Inflammatory macrophage treated with lipopolysaccharide for 4 hours (primary cell): Measurements from ENCODE around the gene TNFSF10.

Experiments
- DNase-seq: peaks from one replicate; pipeline ENCODE4 v3.0.0-alpha.2; 2020

The TNFSF10 gene

DNA sequence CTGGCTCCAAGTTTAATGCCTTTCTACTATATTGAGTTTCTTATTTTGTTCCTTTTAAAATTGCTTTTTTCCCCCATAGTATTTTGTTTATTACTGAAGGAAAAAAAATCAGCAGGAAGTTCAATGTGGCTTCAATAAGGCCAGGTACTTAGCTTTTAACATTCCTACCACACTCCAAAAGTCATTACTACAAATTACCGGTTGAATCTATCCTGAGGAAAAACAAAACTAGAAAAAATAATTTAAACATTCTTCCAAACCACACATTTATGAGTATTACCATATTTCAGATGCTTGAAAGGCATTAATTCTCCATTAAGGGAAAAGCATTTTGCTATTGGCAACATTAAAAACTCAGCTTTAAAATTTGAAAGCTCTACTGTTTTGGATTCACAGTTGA lies 20.2 kb upstream of the TNFSF10 start:
- no peak for DNase-seq

DNA sequence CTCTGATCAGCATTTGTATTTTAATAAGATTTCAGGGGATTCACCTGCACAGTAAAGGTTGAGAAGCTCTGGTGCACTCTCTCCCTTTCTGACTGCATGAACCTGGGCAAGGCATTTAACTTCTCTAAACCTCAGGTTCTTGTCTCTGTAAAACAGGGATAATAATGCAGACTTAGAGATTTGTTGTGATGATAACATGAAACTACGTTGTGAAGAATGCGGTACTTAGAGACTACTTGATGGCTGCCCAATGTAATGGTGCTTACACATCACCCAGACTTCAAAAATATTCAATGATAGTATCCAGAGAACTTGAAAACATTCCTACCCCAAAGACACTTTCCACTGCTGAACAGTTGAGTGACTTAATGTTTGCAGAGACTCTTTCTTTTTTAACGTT lies 19.8 kb upstream of the TNFSF10 start:
- DNase-seq: no peak

DNA sequence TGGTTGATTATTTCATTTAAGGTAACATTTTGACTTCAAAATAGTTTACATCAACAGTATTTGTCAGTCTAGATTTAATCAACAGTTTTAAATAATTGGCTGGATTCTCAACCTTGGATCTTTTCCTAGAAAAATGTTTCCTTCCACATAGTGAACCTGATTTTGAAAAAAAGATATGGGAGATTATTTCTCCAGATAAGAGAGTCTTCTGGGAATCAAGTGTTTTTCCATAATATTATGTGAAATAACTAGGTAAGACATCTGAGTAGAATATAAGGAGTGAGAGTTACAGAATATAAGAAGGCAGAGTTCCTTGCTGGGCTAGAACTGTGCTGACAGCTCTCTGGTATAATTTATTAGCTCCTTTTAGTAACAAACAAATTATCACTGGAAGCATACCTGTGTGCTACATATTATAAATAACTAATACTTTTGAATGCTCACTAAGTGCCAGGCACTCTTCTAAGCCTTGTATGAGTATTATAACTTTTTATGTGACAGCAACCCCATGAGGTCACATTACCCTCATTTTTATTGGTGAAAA lies 18.8 kb upstream of the TNFSF10 start:
- DNase-seq: no peak

DNA sequence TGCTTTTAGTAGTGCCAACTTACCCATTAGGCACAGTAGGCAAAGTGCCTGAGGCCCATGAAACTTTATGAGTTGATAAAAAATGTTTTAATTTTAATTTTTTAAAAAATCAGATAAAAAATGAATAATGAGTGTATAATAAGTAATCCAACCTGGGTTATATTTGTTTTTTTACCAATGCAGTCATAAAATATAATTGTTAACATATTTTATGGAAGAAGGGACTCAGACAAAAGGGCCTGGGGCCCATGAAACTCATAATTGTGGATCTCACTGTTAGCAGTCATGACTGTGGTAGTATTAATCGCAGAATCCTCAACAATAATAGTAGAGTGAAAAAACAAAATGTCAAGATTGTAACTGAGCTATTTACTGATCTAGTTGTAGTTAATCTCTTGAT lies 16.8 kb upstream of the TNFSF10 start:
- no peak for DNase-seq

DNA sequence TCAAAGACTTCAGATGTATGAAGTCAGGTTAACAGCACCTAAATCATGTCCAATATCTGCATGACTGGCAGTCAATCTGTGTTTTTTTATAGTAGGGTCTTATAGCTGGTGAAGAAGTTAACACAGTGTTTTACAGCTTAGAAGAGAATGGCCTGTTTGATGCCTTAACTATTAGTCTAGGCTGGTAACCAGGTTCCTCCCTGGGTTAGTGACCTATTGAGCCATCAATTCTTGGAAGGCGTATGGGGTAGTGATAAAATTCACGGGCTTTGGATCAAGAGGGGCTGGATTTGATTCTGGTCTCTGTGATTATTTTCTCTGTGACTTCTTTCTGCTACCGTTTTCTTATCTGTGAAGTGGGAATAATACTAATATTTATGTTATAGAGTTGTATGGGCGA lies 16.0 kb upstream of the TNFSF10 start:
- DNase-seq: no peak

DNA sequence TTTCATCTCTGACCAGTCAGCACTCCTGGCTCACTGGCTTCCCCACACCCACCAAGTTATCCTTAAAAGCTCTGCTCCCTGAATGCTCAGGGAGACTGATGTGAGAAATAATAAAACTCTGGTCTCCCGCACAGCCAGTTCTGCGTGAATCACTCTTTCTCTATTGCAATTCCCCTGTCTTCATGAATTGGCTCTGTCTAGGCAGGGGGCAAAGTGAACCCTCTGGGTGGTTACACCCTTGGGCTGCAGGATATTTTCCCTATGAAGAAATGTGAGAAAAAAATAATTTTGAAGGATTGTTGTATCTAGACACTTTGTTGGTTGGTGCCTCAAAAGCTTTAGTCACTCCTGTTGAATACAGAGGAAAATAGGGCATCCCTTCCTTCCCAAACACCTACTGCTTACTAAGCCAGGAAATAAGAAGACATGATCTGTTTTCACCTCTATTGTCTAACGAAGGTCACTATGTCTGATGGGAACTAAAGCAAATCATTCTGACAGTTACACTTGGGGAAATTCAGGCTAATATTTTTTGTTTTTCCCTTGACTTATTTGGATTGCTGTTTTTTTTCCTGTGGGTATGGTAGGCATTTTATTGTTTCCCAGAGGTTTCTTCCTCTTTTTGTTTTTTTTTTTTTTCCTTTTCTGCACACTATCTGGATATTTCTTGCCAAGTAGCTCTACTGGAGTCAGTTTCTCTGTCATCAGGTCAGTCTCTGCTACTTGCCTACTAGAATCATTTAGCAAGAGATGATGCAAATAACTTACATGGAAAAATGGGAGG lies 15.3 kb upstream of the TNFSF10 start:
- DNase-seq: peak; percentile 66

DNA sequence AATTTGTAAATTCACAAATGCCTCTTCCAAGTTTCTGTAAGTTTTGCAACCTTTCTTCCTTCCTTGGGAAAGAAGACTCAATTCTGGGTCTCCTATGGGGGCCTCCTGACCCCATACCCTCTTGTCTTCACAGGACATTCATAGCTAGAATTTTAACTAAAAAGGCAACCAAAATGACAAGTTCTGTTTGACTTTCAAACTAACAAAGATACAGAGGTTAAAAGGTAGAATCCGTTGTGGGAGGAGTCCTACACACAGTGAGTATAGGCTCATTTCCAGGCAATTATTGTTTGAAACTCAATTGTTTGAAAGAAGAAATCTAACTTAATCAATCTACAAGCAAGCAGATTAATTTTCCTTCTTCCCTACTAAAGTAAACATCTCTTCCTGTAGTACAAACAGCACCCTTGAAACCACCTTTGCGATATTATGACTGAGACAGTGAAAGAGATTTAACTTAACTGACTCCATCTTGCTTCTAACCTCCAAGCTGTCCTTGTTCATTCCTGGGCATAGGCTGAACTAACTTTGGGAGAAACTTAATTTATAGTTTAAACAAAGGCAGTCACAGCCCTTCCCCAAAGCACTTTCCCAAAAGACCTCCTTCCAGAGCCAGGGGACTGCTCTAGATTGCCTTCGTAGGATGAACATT lies 14.4 kb upstream of the TNFSF10 start:
- no peak for DNase-seq

DNA sequence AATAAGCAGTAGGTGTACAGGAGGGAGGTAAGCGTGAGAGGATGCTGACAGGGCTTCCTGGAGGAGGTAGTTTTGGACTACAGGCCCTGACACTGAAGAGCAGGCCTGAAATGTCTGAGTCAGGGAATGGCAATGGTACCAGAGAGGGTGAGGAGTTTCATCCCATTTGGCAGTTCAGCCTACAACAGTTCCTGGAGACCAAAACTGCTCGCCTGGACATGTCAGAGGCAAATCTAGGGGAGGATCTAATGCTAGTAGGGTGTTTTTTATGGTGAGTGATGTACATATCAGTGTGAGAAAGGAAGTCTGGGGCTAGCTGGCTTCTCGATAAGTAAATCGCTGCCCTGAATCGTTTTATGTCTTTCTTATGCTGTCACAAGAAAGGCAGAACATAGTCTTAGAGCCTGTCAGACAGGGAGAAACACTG lies 13.8 kb upstream of the TNFSF10 start:
- DNase-seq: no peak

DNA sequence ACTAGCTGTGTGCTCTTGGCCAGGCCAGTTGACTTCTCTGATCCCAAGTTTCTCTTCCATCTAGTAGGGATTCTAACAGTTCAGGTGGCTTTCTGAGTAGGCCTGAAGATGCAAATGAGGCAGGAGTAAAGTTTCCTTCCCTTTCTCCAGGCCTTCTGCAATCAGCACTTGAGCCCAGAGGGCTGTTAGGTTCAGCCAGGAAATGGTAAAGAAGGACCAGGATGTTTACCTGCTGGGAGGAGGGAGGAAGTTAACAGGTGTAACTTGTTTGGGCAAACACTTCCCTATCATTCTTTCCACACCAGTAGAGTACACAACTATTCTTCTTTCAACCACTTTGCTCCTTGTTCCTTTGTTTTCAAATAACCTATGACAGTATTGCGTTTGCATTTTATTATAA lies 13.3 kb upstream of the TNFSF10 start:
- DNase-seq: no peak

DNA sequence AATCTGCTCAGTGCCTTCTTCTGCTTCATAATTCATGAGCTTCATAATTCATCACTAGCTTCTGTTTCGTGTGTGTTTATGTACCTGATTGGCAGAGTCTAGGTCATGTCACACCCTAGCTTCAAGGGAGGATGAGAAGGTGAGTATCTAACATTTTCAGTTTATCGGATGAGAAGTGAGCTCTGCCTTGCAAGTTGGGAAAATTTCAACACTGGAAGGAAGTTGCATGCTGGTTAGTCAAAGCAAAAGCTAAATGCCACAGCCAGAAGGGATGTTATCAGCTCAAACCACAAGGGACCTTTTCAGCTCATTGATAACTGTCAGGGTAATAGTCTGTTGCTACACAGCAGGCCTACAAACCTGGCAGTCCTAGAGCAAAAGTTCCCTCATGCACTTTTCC lies 7.3 kb upstream of the TNFSF10 start:
- DNase-seq: peak; percentile 73

DNA sequence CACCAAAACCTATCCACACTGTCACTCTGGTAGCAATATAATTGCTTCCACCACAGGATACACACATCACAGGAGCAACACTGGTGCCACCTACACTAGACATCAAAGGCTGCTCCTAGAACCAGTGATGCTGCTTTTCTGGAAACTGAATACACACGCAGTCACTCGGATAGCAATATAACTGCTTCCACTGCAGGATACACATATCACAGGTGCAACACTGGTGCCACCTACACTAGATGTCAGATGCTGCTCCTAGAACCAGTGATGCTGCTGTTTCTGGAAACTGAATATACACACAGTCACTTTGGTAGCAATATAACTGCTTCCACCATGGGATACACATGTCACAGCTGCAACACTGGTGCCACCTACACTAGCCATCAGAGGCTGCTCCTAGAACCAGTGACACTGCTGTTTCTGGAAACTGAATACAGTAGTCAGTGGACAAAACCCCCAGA lies 6.9 kb upstream of the TNFSF10 start:
- DNase-seq: no peak

DNA sequence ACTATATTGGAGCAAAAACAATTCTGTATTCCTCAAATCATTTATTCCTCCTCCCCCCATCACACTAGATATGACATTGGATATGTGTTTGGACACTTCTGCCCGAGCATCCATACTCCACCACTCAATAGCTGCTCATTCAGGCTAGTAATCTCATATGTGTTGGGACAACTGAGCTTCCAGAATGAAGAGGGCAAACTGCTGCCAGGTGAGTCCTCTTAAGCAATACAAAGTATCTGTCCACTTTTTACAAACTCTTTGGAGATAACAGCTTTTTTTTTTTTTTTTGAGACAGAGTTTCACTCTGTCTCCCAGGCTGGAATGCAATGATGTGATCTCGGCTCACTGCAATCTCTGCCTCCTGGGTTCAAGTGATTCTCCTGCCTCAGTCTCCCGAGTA lies 5.4 kb upstream of the TNFSF10 start:
- DNase-seq: no peak

DNA sequence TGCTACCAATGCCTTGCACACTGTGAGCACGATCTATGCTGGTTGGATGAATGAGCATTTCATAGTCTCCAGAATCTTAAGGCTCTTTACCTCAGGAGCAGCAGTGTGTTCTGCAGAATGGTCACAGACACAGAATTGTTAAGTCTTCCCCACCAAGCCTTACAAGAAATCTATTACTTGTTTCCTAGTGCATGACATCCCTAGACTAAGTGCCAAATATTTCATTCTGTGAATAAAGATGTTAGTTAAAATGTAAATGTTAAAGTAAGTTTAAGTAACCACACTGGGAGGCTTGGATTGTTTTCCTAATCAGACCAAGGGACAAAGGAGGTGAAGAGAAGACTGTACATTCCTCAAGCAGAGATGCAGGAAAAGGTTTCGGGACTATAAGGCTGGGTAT lies 4.1 kb upstream of the TNFSF10 start:
- DNase-seq: no peak

DNA sequence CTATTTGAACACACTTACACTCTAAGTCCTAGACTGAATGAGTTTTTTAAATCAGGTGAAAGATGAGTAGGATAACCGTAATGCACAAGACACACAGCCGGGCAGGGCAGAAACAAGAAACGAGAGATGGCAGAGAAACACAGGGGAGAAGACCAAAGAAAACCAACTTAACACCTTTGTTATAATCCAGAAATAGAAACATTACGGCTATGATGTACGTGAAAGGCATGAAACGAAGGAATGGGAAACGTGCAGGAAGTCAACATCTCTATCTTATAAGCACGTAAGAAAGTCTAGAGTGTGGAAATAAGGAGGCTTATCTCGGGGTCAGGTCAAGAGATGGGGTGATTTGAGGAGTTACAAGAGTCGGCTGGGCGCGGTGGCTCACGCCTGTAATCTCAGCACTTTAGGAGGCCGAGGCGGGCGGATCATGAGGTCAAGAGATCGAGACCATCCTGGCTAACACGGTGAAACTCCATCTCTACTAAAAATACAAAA lies 1.9 kb upstream of the TNFSF10 start:
- DNase-seq: no peak

DNA sequence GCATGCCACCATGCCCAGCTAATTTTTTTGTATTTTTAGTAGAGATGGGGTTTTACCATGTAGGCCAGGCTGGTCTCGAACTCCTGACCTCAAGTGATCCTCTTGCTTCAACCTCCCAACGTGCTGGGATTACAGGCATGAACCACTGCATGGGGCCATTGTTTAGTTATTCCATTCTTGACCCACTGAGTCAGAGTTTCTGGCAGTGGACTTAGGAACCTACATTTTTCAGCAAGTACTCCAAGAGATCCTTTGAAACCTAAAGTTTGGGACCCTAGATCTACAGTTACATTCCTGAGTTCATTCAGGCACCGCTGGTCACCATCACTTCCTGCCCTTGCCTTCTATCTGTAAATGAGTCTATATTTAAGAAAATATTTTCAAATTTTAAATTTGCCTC lies 1.4 kb upstream of the TNFSF10 start:
- no peak for DNase-seq

DNA sequence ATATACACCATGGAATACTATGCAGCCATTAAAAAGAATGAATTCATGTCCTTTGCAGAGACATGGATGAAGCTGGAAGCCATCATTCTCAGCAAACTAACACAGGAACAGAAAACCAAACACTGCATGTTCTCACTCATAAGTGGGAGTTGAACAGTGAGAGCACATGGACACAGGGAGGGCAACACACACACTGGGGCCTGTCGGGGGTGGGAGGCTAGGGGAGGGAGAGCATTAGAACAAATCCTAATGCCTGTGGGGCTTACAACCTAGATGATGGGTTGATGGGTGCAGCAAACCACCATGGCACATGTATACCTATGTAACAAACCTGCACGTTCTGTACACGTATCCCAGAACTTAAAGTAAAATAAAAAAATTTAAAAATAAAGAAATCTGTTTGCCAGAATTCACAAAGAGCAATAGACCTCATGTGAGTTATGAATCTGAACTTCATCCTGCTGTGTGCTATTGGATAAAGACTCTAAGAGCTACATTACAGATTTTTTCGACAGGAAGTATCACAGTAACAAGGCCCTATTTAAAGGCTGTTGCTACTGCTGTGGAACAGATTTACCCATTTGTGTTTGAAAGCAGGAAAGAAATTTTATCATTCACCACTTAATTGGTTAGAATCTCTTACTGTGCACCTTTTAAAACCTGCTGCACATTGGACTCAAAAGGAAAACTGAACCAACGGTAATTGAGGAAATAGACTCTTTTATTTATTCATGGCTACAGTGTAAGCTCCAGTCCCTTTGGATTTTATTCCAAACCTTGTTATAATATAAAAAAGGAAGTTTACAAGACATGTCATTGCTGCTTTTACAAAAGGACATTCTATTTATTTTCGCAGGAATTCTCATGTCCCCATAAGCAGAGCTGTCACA lies 1.1 kb downstream of the TNFSF10 start:
- DNase-seq: peak; percentile 39

DNA sequence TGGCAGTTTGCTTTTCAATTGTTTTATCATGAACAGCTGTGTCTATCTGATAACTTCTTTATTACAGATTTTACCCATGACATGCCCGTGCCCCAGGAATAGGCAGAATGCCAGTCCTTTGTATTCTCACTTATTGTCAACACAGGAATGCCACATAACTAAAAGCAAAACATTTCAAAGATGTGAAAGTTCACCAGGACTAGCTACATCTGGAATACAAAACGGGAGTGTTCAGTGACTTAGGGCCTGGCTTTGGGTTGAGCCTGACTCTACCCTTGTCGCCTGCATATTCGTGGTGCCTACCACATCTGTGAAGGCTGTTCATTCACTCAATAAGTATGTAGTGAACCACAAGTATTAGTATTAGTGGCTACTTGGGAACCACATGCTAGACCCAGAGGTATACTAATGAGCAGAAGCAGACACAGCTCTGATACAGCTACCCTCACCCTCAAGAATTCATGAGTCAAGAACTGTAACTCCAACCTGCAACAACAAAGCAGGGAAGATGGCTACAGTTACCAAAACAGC lies 2.9 kb downstream of the TNFSF10 start:
- DNase-seq: no peak

DNA sequence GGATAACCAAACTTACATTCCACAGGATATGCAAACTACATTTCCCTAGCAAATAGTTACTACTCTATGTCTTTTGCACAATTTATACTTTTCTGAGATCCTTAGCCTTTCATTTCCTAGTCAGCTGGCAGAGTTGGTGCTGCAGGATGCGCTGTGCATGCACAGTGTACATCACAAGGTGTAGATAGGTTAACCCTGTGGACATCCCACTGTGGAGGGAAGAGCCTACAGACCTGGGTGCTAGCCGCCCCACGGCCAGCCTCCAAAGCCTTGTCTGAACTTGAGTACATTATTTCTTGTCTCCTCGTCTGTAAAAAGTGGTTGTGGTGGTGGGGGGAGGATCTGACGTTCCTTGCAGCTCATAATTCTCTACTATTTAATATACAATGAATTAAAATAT lies 3.5 kb downstream of the TNFSF10 start:
- DNase-seq: no peak

DNA sequence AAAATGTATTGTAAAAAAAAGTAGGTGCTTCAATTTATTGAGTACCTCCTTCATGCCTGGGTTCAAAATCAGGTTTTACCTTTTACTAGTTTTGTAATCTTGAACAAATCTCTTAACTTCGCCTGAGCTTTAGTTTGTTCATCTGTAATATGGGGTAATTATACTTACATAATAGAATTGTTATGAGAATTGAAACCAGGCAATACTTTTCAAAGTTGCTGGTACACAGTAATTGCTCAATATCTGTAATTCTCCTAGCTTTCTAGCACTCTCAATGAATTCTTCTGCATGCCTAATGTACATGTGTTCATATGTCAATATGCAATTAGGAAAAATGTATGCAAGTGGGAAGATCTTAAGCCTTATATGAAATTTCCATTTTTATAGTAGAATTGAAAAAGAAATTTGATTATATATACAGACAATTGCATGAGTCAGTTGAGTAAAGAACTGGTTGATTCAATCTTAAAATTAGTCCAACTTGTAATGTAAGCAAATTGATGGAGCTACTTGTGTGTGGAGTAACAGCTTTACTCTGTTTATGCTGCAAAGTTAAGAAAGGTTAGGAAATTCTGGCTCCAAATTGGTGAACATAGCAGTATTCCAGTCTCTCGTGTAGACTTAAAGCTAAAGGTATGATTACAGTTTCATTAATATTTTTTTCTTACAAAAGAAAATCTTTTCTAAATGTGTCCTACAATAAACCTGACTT lies 4.1 kb downstream of the TNFSF10 start:
- DNase-seq: peak; percentile 75

DNA sequence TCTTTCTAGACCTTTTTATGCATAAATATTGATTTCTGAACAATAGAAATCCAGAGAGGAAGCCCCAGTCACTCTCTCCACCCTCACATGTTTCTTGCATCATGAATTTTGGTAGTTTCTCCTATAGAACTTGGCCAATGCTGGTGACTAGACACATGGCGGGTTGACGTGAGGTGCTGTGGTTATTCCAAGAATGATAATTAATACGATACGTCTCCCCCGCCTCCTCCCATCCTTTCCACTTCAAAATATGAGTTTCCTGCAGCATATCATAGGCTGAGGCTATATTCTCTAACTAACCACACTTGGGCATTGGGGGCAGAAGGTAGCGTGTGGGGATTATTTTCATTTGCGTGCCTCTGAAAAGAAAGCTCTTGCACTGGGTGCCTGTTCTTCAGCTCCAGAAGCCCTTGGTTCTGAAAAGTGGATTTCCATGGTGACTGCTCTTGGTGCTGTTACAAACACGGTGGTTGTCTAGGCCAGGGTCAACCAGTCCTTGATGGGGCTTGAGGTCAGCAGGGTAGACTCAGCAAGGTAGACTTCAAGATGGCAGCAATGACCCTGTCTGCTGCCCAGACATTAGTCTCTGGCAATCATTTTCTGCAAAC lies 5.3 kb downstream of the TNFSF10 start:
- peak; percentile 87 for DNase-seq

DNA sequence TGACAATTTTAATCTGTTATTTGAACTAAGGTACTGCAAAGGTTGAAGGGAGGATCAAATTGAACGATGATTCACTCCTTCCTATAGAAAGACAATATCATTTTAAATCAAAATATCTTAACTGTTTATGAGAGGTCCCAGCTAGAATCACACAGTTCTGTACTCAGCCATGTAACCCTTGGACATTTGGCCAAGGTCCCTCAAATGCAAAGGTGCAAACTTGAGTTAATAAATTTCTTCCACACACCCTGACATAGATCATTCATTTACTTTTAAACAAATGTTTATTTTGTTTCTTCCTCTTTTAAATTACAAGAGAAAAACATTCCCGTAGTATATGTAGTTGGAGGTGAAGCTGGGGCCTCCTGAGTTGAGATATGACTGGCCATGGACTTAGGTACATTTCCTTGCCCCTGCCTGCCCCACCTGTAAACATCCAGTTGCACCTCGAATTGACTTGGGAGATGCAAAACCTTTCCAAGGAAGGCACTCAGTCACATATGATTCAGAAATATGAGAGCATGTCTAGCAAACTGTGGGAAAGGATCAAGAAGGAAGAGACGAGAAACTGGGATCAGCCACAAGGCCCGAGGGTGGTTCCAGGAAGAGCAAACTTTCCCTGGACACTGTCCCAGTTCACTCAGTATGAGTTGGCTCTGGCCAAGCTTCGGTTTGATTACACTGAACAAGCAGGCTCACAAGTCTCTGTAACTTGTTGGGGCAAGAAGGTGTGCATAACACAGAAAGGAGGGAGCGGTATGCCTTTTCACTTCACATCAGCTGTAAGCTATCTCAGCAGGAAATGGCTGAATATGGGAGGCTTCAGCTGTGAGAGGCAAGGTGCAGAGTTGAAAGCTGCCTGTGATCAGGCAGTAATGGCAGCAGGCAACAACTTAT lies 6.7 kb downstream of the TNFSF10 start:
- no peak for DNase-seq
